ENCODE results near the gene TMEM250.

Gene TMEM250

GRCh38 chr9:136131629-136132511, 13.2 kb upstream of the TMEM250 start:
- DNase-seq, result no peak

- DNase-seq, result no peak
Measured at GRCh38 chr9:136129176-136129575, 10.5 kb upstream of the TMEM250 start.

GRCh38 chr9:136128436-136128835, 9.8 kb upstream of the TMEM250 start:
- DNase-seq, result no peak

- DNase-seq, result no peak
Measured at GRCh38 chr9:136127313-136127712, 8.6 kb upstream of the TMEM250 start.

- no peak for DNase-seq
Measured at GRCh38 chr9:136124976-136125692, 6.5 kb upstream of the TMEM250 start.

- DNase-seq, result peak; percentile 82
Measured at GRCh38 chr9:136122425-136123383, 4.0 kb upstream of the TMEM250 start.

GRCh38 chr9:136121801-136122200, 3.1 kb upstream of the TMEM250 start:
- DNase-seq, result no peak

- DNase-seq, result no peak
Measured at GRCh38 chr9:136120438-136120844, 1.8 kb upstream of the TMEM250 start.

- DNase-seq, result no peak
Measured at GRCh38 chr9:136119883-136120393, 1.3 kb upstream of the TMEM250 start.

GRCh38 chr9:136119061-136119882, 597 bp upstream of the TMEM250 start:
- DNase-seq, result no peak

GRCh38 chr9:136117916-136118319, 757 bp downstream of the TMEM250 start:
- no peak for DNase-seq

- peak; percentile 18 for DNase-seq
Measured at GRCh38 chr9:136117291-136117915, 1.3 kb downstream of the TMEM250 start.

GRCh38 chr9:136116360-136117098, 2.1 kb downstream of the TMEM250 start:
- no peak for DNase-seq

- no peak for DNase-seq
Measured at GRCh38 chr9:136115641-136116359, 2.9 kb downstream of the TMEM250 start.

- no peak for DNase-seq
Measured at GRCh38 chr9:136115206-136115605, 3.5 kb downstream of the TMEM250 start.

- no peak for DNase-seq
Measured at GRCh38 chr9:136114610-136115009, 4.1 kb downstream of the TMEM250 start.

- DNase-seq, result no peak
Measured at GRCh38 chr9:136112541-136112940, 6.1 kb downstream of the TMEM250 start.

- no peak for DNase-seq
Measured at GRCh38 chr9:136111910-136112309, 6.8 kb downstream of the TMEM250 start.

GRCh38 chr9:136111190-136111589, 7.5 kb downstream of the TMEM250 start:
- DNase-seq, result no peak

Data from activated naive CD4-positive, alpha-beta T cell treated with Interleukin-2 at 50 U/mL for 16 hours (primary cell).